Measurements from ENCODE around the gene HELZ. TPM values are rescaled to one million over a fixed set of nuclear protein-coding genes. Genes with fewer than 3 reads are reported as not detected.

The HELZ gene
- total RNA-seq, 1 experiment from 2014 or later = 49.8 TPM

DNA sequence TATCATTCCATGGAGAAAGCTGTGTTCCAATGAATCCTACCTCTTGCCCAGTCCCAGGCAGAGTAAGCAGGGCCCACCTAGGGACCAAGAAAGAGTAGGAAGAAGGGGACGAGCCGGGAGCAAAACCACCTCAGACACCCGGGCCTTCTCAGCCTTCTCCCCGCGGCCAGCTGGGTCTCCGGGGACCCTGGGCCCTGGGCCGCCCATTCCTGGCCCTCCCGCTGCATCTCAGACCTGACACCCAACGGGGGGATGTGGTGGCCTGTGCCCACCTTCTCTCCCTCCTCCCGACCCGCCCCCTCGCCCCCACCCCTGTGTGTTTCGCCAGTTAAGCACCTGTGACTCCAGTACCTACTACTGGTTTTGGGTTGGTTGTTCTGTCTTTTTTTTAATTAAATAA lies 212.0 kb downstream of the HELZ start:
- no peaks in the 10 kb centered on the region for H3K4me1 ChIP-seq (ENCODE audit: insufficient read depth, low read length)
- no peak overlapping the region for H3K56ac ChIP-seq (ENCODE audit: insufficient read length, low read depth, low read length)
- Mint-ChIP-seq H3K36me3 (ENCODE audit: insufficient read depth in 1 of 3, low read depth in 3 of 3) (peaks cover 0 to 3% (median 0%) of the 10 kb centered on the region in 3 experiments; a peak in 1 of 7 replicates), H3K4me3 (no peak overlapping the region), H3K27ac (peak overlapping the region in 1 of 3 experiments; percentile 34; a peak in 1 of 7 replicates), H3K27me3 (ENCODE audit: low read depth) (peaks cover 2% of the 10 kb centered on the region), H3K9me3 (peaks cover 0 to 2% of the 10 kb centered on the region in 2 experiments; a peak in 2 of 5 replicates), H3K4me1 (no peaks in the 10 kb centered on the region)
- no peak overlapping the region for H4K5ac ChIP-seq (ENCODE audit: insufficient read length, low read depth, low read length)
- H3K23me2 ChIP-seq (ENCODE audit: insufficient read length, low read depth, low read length, poor library complexity, severe bottlenecking) = no peaks in the 10 kb centered on the region
- H3K18ac ChIP-seq (ENCODE audit: insufficient read length, low read depth, low read length) = no peak overlapping the region
- no peak overlapping the region for H3K4ac ChIP-seq (ENCODE audit: low read depth, low read length)
- H2AK5ac ChIP-seq (ENCODE audit: insufficient read length, low read length) = no peak overlapping the region
- H4K8ac ChIP-seq (replicated peaks; ENCODE audit: insufficient read length, low read depth, low read length) = no peak overlapping the region
- no peak overlapping the region for H3K9ac ChIP-seq (ENCODE audit: extremely low read depth, insufficient read length, low read length)
- H3K79me1 ChIP-seq (ENCODE audit: insufficient read depth, low read depth, low read length, poor library complexity, severe bottlenecking) = no peaks in the 10 kb centered on the region
- H3K27ac ChIP-seq (ENCODE audit: insufficient read length, low read depth, low read length) = no peak overlapping the region
- H3K14ac ChIP-seq (ENCODE audit: insufficient read depth, low read length) = no peak overlapping the region
- no peak overlapping the region for H2BK12ac ChIP-seq (ENCODE audit: insufficient read length, low read depth, low read length)
- H2BK5ac ChIP-seq (ENCODE audit: insufficient read length, low read length) = no peak overlapping the region
- H3K4me2 ChIP-seq (ENCODE audit: insufficient read depth, insufficient read length, low read length) = no peak overlapping the region
- no peak overlapping the region for H2AFZ ChIP-seq (ENCODE audit: low read length)
- no CpG with 5 or more reads among the region's 13 CpGs for WGBS (ENCODE audit: extremely low coverage, insufficient read length, low lambda C conversion rate)
- TF ChIP-seq, protein P1, sequence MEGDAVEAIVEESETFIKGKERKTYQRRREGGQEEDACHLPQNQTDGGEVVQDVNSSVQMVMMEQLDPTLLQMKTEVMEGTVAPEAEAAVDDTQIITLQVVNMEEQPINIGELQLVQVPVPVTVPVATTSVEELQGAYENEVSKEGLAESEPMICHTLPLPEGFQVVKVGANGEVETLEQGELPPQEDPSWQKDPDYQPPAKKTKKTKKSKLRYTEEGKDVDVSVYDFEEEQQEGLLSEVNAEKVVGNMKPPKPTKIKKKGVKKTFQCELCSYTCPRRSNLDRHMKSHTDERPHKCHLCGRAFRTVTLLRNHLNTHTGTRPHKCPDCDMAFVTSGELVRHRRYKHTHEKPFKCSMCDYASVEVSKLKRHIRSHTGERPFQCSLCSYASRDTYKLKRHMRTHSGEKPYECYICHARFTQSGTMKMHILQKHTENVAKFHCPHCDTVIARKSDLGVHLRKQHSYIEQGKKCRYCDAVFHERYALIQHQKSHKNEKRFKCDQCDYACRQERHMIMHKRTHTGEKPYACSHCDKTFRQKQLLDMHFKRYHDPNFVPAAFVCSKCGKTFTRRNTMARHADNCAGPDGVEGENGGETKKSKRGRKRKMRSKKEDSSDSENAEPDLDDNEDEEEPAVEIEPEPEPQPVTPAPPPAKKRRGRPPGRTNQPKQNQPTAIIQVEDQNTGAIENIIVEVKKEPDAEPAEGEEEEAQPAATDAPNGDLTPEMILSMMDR (conservative IDR thresholded peaks at IDR 0.05) = no peak
- no peaks in the 10 kb centered on the region for H3K79me2 ChIP-seq (ENCODE audit: insufficient read depth, low read length)
- H4K91ac ChIP-seq (ENCODE audit: insufficient read length, low read depth, low read length) = no peak overlapping the region
- no peaks in the 10 kb centered on the region for H3K27me3 ChIP-seq (ENCODE audit: insufficient read depth, low read length)
- no peak overlapping the region for H2BK15ac ChIP-seq (ENCODE audit: low read depth, low read length)
- no peak overlapping the region for H3T11ph ChIP-seq (ENCODE audit: low read length)
- no peaks in the 10 kb centered on the region for H4K20me1 ChIP-seq (ENCODE audit: control insufficient read depth, insufficient read depth, insufficient read length)
- H2BK120ac ChIP-seq (ENCODE audit: low read depth, low read length, poor library complexity, severe bottlenecking) = no peak overlapping the region
- no peak overlapping the region for H2BK20ac ChIP-seq (ENCODE audit: low read depth, low read length, poor library complexity, severe bottlenecking)
- no peak for DNase-seq
- H3K9me3 ChIP-seq (ENCODE audit: control insufficient read depth, low read depth, low read length) = no peaks in the 10 kb centered on the region
- H3K23ac ChIP-seq (ENCODE audit: insufficient read length, low read depth, low read length) = no peak overlapping the region

Data from H9 (cell line).